COLO668 (cell line): Measurements from ENCODE around the gene WSCD2.

Source experiments
- DNase-seq: peaks from one replicate; lab custom pipeline; 2025; ENCODE audit not compliant: unreplicated experiment; lab: John Stamatoyannopoulos, UW

Gene WSCD2

DNA sequence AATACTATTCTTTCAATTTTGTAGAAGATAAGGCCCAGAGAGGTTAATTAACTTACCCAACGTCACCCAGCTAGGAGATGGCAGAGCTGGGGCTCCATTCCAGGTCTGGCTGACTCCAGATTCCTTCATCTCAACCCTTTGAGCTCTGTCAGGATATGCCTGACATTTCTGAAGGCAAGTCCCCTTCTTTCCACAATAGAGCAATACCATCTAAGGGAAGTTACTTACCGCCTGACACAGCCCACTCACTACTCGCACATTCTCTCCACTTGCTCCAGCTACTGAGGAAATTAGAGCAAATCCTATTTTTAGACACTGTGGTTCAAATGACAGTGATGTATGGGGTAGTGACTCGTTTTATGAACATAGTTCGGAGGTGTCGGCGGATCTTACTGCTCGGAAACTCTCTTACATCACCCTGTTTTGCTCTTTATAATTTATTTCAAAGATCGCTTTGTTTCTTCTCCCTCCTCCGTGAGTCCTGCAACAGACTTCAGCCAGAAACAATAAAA is 2.0 kb upstream of the WSCD2 start:
- no peak for DNase-seq

DNA sequence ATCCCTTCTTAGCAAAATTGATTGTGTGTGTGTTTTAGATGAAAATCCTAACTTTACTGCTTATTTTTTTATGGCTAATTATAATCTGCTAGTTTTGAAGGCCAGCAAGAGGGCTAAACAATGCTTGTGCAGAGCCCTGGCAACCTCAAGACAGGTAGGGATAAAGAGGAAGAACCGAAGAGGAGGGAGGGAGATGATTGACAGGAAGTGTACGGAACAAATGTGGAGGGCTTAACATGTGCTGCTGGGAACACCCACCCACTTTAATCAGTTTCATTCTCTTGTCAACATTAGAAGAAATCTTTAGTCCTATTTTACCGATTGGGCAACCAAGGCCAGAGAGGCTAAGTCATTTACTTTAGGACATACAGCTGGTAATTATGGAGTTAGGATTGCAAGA is 1.4 kb upstream of the WSCD2 start:
- no peak for DNase-seq

DNA sequence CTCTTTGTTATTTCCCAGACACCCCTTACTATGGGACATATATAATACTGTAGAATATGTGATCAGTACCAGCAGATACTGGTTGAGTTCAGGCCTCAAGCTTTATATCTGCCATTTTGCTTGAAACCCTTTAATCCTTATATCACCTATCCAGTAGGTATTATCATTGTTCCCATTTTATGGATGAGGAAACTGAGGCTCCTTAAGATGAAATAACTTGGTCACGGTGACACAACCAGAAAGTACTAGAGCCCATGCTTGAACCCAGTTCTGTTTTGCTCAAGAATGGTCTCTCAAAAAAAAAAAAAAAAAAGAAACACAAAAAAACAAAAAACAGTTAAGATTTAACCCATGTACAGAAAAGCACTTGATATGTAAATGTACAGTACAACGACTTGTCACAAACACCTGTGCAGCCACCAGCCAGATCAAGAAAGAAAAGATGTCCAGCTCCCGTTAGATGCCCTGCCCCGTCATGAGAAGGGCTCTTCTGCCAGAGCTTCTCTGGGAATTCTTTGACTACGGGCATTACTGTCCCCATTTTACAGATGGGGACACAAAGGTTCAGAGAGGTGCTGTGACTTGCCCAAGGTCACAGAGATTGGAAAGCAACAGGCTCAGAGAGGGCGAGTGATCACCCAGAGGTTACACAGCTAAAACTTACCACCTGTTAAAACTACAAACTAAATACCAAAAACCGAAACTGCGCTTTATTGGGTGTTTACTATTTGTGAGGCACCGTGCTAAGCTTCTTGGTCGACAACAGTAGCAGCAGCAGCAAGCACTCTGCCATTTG is 669 bp upstream of the WSCD2 start:
- DNase-seq, result no peak

- DNase-seq, result no peak
These were observed 1.9 kb downstream of the WSCD2 start for GRCh38 chr12:108131035-108131434.

GRCh38 chr12:108131657-108132126 is 2.6 kb downstream of the WSCD2 start:
- no peak for DNase-seq

DNA sequence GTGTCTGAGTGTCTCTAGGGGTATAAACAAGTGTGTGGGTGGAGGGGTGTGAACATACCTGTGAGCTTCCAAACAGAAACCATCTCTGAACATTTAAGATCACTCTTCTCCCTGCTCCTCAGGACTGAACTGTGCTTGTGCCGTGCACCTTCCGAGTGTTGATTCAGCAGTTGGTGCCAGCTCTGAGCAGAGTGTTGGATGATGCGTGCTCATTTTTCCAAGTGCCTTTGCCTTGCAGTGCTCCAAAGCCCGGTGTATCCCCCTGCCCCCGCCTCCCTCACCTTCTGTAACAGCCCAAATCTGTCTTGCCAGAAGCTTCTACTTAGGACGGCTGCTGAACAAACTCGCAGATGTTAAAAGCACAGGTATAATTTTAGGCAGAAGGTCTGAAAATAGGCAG is 4.4 kb downstream of the WSCD2 start:
- no peak for DNase-seq

GRCh38 chr12:108134744-108135143 is 5.7 kb downstream of the WSCD2 start:
- no peak for DNase-seq

DNA sequence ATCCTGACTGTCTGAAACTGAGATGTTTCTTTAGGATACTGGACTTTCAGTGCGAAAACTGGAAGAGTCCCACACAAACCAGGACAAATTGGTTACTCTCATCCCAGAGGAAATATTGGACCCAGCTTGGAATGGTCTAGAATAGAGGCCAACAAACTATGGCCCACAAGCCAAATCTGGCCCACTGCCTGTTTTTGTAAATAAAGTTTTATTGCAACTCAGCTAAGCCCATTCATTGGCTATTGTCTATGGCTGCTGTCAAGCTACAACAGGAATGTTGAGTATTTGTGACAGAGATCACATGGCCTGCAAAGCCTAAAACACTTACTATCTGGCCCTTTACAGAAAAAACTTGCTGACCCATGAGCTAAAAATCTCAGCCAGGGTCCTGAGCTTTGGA is 6.5 kb downstream of the WSCD2 start:
- no peak for DNase-seq

DNA sequence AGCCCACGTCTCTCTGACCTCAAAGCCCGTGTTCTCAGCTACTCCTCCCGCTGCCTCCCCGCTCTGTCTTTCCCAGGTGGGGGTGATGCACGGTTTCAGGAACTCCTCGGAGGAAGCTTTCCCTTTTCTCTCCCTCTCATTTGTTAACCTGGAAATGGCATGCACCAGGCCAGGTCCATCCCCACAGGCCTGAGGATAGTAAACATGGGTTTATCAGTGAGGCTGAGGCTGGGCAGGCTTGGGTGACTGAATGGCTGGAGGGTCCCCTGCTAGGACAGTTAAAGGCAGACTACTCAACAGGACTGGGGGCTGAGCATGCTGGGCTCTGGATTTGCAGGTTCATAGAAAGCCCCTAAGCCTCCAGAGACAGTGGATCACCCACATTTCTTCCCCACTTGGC is 7.6 kb downstream of the WSCD2 start:
- DNase-seq, result no peak

- DNase-seq, result no peak
These were observed 10.4 kb downstream of the WSCD2 start for GRCh38 chr12:108139454-108139853.

DNA sequence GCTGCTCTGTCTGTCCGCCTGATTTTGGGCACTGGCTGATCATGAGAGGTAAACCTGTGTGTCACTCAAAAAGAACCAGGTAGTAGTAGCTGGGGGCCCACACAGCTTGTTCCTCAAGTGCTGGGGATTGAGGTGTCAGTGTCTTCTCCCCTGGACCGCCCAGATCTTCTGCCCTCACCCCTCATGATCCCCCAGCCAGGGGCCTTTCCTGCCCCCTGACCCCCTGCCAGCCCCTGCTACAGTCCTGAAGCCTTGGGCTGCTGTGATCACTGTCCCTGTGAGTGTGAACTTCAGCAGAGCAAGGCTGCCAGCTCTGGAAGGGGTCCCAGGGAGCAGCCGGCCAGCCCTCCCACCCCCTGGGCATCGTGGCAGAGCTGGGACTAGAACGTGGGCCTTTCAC is 11.4 kb downstream of the WSCD2 start:
- DNase-seq, result no peak

GRCh38 chr12:108141600-108142130 is 12.6 kb downstream of the WSCD2 start:
- DNase-seq, result no peak

DNA sequence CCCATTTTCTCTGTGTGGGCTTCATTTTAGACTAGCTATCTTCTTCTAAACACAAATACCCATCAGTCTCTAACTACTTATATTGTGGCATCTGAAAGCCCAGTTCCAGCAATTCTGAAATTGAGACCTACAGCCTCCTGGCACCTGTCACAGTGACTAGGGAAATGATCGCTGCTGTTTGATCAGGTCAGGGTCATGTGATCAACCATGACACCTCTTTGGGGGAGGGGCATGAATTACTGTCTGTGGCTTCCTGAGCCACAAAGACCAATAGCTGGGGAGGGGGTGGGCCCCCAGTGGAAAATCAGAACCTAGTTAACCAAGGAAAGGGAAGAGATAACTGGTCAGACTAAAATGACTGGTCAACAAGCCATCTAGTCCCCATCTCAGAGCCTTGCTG is 14.1 kb downstream of the WSCD2 start:
- DNase-seq, result no peak

- DNase-seq, result no peak
These were observed 15.0 kb downstream of the WSCD2 start for GRCh38 chr12:108144080-108144479.

DNA sequence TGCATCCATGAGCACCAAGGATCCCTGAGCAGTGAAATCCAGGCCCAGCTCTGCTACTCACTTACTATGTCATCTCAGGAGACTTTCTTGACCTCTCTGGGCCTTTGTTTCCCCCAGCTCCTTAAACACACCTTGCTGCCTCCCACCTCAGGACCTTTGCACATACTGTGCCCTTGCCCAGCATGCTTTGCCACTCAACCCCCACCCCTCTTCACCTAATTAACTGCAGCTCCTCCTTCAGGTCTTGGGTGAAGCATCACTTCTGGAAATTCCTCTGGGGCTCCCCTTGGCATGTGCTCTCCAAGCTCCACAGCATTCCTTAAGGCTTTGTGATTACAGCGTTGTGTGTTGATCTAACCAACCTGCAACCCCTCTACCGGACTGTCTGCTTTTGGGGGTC is 15.9 kb downstream of the WSCD2 start:
- no peak for DNase-seq

DNA sequence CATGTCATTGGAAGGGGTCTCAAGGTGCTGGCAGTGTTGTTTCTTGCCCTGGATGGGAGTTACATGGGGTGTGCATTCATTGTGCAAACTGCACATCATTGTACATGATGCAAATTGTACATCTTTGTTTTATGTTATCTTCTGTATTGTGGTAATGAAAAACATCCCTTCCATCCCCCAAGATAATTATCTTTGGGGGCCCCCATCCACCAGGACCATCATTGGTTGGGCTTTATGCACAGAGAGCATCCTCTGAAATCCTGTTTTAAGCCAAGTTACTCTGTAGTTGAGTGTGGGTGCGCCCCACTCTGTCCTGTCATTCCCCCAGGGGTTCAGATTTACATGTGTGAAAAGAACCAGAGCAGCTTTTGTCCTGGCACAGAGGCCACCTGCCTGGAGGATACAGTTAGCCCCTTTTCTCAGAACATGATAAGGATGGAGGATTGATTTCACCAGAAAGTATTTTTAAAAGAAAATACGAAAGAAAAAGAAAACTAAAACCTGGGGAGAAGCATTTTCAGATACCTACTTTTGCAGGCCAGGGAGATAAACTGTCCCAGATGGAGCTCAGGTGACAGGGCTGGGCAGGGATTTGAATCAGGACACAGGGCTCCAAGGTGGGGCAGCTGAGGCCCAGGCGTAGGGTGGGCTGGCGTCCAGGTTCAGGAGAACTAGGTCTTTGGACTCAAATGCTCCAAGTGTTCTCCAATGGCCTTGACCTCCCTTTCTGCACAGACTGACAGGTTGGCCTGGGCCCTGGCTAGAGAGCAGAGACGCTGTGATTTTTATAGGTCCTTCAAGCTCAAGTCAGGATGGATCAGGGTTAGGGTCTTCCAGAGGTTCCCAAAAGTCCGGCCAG is 17.2 kb downstream of the WSCD2 start:
- DNase-seq, result no peak

DNA sequence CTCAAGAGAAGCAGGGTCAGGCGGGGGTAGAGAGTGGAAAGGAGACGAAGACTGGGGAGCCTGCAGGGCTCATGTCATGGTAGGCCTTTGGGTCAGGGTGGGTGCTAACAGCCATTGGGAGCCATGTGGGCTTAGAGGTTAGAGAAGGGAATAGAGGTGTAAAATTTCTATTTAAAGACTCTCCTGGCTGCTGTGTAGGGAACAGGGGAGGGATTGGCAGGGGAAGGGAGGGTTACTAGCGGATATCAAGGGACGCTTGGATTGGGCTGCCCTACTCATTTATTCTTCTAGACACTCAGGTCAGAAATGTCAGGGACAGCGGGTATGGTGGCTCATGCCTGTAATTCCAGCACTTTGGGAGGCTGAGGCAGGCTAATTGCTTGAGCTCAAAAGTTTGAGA is 18.2 kb downstream of the WSCD2 start:
- no peak for DNase-seq

DNA sequence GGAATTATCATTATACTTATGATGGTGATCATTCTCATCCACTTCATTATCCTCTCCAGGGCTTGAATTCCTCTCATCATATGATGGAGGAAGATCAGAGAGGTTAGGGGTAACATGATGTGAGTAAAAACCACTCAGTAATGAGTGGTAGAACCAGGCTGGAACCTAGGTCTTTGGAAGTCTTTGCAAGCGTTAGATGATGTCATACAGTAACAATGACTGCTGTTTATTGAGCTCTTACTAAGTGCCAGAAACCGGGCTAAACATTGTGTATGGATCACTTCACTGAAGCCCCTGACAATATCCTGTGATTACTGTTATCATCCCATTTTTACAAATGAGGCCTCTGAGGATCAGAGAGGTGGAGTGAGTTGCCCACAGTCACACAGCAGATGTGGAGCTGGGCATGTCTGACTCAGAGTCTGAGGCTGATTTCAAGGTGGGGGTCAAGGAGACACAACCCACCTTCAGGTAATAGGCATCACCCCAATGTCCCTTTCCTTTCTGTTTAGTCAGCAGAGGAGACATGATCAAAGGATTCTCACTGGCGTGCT is 19.5 kb downstream of the WSCD2 start:
- no peak for DNase-seq

DNA sequence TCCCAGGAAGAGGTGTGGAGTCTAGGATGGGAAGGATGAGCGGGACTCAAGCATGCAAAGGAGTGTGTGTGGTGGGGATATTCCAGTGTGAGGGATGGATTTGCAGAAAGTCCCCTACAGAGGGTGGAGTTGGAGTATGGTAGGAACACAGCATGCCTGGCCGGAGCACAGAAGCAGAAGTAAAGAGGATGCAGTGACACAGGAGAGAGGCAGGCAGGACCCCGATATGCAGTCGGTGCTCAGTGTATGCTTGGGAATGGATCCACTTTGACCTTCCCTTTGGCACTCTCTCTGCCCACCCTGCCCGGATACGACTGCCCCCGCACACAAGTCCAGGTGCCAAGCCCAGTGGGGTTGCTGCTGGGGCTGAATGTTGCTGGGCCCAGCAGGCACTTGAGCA is 21.3 kb downstream of the WSCD2 start:
- no peak for DNase-seq

- DNase-seq, result no peak
These were observed 22.6 kb downstream of the WSCD2 start for GRCh38 chr12:108151533-108152169.

- no peak for DNase-seq
These were observed 23.1 kb downstream of the WSCD2 start for GRCh38 chr12:108152170-108152538.
